H1 (cell line): ENCODE results near the gene COMMD1. TPM values are rescaled to one million over a fixed set of nuclear protein-coding genes. Genes with fewer than 3 reads are reported as not detected.

Experiments
- CHD2 ChIP-seq: IDR thresholded peaks from 2 replicates; pipeline ENCODE4 v1.6.1; 2012; ENCODE audit warnings: low read length, improper control_type of control experiment
- HDAC6 ChIP-seq: IDR thresholded peaks from one replicate; pipeline ENCODE4 v1.7.1; 2012; ENCODE audit warnings: low read depth, mild to moderate bottlenecking, inconsistent platforms, low read length, moderate library complexity
- POU5F1 ChIP-seq: IDR thresholded peaks from 2 replicates; pipeline ENCODE4 v1.6.1; 2011; ENCODE audit warnings: low read depth, mild to moderate bottlenecking, low read length, moderate library complexity
- YY1 ChIP-seq: IDR thresholded peaks from 2 replicates; pipeline ENCODE4 v1.6.1; 2011; ENCODE audit warnings: low read depth, mild to moderate bottlenecking, low read length
- polyA plus RNA-seq, 7 experiments: library from polyadenylated mRNA; depleted of rRNA in 3 of 7; stranded (reverse) in 5 of 7; unstranded in 2 of 7; fragments of >200 nt in 5 of 7; fragments of 200-250 nt in 2 of 7; gene quantifications; 1 replicate in 5 of 7; 2 replicates in 1 of 7; 4 replicates in 1 of 7; pipeline versions ENCODE4 v1.2.1 to v1.2.3, GENCODE V29; 2011 to 2013; ENCODE audit warnings: missing spikeins in 2 of 7, mixed read lengths in 2 of 7
- total RNA-seq: library from RNA; stranded (reverse); fragmentation: NEBNext Ultra II Directional; extraction: Animal tissue kit (Norgen Biotek cat#: 25700); gene quantifications from 2 replicates; pipeline ENCODE4 v1.2.1, GENCODE V29; 2021
- TF ChIP-seq, protein P1 (sequence below): IDR thresholded peaks from 2 replicates; pipeline ENCODE4 v1.6.1; 2012; ENCODE audit warnings: inconsistent platforms

COMMD1 gene
- total and polyA plus RNA-seq, 2 of the 8 experiments (the other 6 are each of a cell fraction or from before 2014, with no cell fraction given): 23.5 to 28.3 TPM

DNA sequence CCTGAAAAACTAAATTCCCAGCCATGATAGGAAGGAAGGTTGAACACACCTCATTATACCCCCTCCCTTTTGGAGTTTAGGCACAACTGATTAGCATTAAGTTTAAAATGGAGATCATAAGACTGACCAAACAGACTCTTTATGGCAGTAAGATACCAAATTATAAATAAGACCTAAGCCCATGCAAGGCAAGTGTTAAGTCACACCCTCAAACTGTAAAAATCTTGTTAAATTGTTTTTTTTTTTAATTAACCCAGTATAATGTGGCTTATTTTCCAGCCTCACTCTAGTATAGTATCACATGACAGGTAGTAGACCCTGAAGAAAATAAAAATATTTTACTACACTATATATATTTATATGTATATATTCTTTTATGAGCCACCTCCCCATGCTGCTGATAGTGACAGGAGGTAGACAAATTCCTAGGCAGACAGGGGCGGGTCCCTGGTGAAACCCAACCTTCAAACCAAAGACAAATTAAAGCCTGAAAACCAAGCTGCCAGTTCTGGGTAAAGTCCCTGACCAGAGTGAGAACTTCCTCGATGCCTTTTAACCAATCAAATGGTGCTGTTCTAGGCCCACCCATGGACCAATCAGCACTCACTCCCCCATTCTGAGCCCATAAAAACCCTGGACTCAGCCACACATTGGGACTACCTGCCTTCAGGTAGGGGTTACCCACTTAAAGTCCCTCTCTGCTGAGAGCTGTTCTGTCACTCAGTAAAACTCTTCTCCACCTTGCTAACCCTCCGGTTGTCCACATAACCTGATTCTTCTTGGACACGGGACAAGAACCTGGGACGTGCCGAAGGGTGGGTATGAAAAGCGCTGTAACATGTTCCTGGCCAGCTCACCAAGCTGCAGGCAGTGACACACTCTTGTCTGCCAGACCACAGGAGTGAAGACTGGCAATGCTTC is 166.5 kb downstream of the COMMD1 start (continued):
- TF ChIP-seq, protein P1, sequence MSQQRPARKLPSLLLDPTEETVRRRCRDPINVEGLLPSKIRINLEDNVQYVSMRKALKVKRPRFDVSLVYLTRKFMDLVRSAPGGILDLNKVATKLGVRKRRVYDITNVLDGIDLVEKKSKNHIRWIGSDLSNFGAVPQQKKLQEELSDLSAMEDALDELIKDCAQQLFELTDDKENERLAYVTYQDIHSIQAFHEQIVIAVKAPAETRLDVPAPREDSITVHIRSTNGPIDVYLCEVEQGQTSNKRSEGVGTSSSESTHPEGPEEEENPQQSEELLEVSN: no peak
- TF ChIP-seq POU5F1 (no peak), HDAC6 (no peak), YY1 (no peak), CHD2 (no peak)
